CD1c-positive myeloid dendritic cell (primary cell): Measurements from ENCODE around the gene FETUB.
A peak's percentile ranks its signal among the peaks of the same experiment; 100 is the strongest.
"Not testable (repeated sequence)": the region's sequence is repeated elsewhere in the genome, so short reads cannot be mapped to it uniquely, and the experiment has no call there.

Source experiments
- DNase-seq: peaks from one replicate; pipeline ENCODE4 v3.0.0-alpha.2; 2016; ENCODE audit errors: extremely low spot score

The FETUB gene

DNA sequence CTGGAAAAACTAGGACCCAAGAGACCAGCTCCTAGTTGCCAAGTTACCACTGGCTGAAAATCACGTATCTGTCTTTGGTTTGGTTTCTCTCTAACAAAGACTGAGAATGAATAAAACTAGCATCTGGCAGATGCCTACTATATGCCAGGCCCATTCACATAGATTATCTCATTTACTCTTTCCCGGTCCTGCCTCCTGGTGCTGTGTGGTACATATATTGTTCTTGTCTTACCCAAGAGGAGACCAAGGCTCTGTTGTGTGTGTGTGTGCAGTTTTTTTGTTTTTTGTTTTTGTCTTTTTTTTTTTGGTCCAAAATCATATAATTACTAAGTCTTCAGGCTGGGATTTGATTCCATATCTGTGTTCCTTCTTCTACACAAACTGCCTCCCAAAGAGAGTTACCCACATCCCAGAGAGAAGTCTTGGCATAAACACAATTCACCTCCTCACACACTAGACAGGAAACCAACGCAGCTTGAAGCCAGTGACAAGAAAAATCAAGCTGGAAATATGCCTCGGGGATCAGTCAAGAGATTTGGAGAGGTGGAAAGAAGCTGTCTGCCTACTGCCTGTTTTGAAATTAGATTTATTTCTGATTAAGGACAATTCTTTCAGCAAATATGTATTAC, 26.4 kb upstream of the FETUB start:
- DNase-seq, result no peak

GRCh38 chr3:186614266-186614596, 26.0 kb upstream of the FETUB start:
- DNase-seq, result no peak

GRCh38 chr3:186614597-186615483, 25.4 kb upstream of the FETUB start:
- DNase-seq, result peak; percentile 80

GRCh38 chr3:186616299-186616617, 23.9 kb upstream of the FETUB start:
- DNase-seq, result no peak

- peak; percentile 86 for DNase-seq
Measured at GRCh38 chr3:186617036-186617946, 22.9 kb upstream of the FETUB start.

DNA sequence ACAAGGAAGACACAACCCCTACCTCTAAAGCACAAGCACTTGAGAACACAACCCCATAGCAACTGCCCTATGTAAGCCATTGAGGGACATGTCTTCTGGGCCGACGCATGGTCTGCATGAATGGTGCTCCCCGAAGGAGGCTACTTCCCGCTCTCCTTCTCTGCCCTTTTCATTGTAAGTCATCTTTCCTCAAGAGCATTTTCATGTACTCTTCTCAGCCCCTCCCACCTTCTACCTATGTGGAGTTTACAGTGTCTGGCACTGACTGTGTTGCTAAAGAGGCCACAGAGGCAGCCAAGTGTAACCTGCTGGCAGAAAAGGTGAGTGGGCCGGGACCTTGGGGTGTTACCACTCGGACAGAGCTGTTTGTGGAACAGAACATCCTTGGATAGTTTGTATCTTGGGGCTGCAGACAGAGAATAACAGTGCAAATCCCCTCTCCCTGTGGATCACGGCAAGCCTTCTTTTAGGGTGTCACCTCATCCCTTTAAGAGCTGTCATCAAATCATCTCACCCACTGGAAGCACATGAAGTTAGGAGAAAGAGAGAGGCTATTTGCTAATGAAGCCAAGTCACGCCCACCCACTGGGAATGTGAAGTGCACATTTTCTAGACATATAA, 21.8 kb upstream of the FETUB start:
- DNase-seq, result no peak

- no peak for DNase-seq
Measured at GRCh38 chr3:186619787-186620212, 20.4 kb upstream of the FETUB start.

DNA sequence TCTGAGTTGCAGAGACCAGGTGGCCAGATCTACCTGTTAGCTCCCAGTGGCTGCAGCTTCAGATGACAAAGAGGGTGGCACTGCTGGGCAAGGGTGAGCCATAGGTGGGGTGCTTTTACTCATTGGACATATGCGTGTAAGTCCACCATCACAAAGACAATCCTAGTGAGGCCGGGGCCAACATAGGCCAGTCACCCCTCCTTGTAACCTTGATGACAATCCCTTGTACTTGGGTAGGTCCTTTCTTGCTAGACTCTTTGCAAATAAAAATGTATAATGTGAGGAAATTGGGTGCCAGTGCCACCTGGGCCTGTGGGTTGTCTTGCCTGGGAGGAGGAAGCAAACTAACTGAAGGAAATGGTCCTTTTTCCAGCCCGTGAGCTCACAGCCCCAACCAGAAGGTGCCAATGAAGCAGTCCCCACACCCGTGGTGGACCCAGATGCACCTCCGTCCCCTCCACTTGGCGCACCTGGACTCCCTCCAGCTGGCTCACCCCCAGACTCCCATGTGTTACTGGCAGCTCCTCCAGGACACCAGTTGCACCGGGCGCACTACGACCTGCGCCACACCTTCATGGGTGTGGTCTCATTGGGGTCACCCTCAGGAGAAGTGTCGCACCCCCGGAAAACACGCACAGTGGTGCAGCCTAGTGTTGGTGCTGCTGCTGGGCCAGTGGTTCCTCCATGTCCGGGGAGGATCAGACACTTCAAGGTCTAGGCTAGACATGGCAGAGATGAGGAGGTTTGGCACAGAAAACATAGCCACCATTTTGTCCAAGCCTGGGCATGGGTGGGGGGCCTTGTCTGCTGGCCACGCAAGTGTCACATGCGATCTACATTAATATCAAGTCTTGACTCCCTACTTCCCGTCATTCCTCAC, 19.7 kb upstream of the FETUB start:
- no peak for DNase-seq

GRCh38 chr3:186621894-186622650, 18.1 kb upstream of the FETUB start:
- DNase-seq, result no peak

DNA sequence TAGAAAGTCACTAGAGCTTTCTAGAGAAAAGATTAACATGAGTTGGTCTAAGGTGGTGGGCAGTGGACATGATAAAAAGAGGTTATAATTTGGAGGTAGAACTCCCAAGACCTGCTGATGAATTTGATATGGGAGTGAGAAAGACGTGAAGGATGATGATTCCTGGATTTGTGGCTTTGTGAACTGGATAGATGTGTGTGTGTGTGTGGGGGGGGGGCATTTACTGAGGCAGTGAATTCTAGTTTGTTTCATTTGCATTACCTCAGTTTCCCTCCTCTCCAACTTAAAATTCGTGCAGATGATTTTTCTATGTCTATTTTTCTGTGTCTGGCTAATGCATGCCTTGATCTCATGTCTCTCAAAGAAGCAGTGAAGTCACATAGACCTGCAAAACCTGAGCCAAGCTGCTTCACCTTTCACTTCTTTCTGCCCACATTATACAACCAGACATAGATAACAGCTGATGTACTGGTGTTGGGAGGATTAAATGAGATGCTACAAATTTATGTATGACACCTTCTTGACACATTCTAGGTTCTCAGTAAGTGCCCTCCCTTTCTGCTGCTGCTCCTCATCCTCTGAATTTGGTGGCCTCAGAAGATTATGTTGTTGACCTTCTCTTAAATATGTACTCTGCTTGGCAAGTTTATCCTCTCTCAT, 17.4 kb upstream of the FETUB start:
- no peak for DNase-seq

DNA sequence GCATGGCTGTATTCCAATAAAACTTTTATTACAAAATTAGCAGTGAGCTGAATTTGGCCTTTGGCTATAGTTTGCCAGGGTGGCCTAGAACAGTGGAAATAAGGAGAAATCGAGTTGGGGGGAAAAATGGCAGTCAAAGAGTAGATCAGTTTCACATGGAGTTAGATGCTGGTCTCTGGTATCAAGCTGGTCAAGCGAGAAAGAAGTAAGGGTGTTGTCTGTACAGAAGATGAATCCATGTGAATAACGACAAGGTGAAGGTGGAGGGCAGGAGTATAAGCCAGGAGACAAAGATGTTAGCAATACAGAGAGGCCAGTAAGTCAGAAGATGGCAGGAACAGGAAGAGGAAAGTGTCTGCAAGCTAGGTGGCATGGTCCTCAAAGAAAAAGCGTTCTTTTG, 15.6 kb upstream of the FETUB start:
- DNase-seq, result no peak

DNA sequence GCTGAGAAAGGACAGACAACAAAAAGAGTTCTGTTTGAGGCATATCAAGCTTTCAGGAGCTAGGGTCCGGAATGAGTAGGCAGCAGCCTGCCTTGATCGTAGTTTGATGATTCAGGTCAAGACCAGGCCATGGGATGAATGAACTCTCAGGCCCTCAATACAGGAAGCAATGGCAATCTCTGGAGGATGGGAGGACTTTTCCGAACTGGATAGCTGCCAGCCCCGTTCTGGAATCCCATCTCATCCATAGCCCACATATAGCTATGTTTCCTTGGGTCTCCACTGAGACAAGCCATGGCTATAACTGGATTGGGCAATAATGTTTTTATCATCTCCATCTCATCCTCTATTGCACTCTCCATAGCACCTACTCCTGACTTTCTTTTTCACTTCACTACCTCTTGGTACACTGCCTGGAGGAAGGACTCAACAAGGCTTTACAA, 14.6 kb upstream of the FETUB start:
- DNase-seq, result no peak

DNA sequence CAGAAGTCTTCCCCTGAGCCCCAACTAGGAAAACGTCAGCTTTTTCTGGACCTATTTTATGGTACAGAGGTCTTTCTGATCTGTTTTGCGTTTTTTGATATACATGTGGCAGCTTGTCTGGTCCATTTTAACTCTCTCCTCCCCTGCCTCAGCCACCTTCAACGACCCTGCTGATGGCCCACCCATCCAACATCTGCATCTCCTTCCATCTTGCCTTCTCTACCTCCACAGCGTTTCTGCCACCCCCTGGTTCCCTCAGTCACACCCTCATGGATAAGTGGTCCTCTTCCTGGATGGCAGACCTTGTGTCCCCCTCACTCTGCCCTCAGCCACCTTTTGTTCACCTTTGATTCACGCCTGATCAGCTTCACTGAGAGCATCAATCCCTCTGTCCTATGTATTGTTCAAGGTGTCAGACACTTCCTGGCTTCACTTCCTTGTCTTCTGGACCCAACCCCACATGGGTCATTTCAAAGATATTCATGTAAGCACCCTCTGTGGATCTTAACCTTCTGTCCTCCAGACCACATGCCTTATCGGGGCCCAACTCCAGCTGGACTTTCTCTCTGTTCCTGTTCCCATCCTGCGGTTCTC, 13.8 kb upstream of the FETUB start:
- no peak for DNase-seq

DNA sequence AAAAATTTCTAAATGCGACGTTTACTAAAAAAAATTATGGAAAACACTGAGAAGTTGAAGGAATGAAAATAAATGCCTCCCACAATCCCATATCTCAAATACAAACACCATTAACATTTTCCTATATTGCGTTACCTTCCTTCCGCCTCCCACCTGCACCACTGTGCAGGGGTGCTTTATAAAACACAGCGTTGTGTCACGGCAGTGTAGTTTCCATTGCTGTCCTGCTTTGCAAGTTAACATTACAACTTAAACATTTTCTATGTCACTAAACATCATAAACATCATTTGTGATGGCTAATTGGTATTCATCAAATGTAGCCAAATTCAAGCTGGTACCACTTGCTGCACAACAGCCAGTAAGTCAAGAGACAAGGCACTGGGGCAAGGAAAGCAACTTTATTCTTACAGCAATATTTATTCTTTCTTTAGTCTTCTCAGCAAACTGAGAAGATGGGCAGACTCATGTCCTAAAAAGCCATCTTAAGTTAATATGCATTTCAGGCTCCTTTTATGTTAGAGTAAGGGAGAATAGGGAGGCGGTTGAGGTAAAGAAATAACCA, 12.3 kb upstream of the FETUB start:
- no peak for DNase-seq

DNA sequence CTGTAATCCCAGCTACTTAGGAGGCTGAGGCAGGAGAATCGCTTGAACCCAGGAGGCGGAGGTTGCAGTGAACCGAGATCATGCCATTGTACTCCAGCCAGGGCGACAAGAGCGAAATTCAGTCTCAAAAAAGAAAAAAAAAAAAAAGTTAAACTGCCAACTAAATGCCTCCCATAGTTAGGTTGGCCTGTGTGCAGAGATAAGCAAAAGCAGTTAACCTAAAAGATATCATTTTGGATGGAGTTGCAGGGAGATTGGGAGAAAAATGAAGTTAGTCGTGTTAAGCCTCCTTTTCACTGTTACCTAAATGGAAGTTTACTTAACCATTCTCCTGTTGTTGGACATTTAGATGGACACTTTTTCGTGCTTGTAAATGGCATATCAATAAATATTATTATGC, 11.4 kb upstream of the FETUB start:
- no peak for DNase-seq

- peak; percentile 16 for DNase-seq
Measured at GRCh38 chr3:186630950-186631641, 9.1 kb upstream of the FETUB start.

DNA sequence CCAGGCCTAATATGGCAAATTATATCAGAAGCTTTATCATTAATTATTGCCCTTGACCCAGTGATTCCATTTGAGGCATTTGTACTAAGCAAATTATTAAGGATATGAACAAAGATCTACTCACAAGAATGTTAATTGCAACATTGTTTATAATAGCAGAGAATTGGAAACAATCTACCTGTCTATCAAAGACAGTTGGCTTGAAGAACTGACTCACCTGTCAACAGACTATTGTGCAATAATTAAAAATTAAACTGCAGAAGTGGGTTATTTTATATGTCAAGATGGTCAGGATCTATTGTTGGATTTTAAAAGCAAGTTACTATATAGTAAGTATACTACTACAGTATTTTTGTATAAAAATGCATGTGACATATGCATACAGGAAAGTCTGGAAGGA, 6.7 kb upstream of the FETUB start:
- no peak for DNase-seq

GRCh38 chr3:186634207-186634606, 6.0 kb upstream of the FETUB start:
- not testable (repeated sequence) for DNase-seq
